GM21390 (cell line): ENCODE results near the gene ARHGEF4.

Source experiments
- ATAC-seq: cut with Tn5 transposase; IDR thresholded peaks from one replicate; pipeline ENCODE4 v1.9.1; 2021; ENCODE audit not compliant: unreplicated experiment

ARHGEF4 gene

DNA sequence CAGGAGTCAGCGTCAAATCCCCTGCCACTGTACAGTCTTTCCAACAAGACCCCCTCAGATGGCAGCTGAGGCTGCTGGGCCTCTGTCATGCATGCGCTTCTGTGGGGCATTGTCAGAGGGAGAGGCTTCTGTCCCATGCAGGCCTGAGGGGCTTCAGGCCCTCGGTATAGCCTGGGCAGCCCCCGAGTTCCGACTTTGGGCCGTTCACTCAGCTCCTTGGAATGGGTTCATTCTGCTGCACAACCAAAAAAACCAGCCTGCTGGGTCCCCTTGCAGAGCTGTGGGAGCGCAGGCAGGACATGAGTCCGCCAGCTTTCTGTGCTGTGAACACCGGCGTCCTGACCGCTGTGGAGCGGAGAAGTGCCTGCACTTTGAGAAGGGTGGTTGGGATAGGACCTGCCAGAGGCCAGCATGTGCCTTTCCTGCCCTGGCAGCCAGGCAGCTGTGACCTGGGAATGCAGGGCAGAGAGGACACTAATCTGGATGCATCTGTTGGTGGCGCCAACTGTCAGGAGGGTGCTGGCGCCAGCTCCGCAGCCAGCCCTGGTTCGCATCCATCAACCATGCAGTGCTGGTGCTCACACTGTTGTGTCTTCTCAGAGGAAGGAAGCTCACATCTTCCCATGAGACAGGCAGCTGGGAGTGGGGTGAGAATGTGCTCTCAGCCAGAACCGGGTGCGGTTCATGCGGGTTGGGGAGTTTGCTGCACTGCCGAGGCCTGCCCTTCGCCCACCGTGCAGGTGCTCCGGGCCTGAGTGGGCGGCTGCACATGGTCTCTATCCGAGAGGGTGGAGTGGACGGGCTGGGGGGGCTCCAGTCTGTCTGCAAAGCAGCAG lies 14.3 kb downstream of the ARHGEF4 start:
- ATAC-seq: no peak

DNA sequence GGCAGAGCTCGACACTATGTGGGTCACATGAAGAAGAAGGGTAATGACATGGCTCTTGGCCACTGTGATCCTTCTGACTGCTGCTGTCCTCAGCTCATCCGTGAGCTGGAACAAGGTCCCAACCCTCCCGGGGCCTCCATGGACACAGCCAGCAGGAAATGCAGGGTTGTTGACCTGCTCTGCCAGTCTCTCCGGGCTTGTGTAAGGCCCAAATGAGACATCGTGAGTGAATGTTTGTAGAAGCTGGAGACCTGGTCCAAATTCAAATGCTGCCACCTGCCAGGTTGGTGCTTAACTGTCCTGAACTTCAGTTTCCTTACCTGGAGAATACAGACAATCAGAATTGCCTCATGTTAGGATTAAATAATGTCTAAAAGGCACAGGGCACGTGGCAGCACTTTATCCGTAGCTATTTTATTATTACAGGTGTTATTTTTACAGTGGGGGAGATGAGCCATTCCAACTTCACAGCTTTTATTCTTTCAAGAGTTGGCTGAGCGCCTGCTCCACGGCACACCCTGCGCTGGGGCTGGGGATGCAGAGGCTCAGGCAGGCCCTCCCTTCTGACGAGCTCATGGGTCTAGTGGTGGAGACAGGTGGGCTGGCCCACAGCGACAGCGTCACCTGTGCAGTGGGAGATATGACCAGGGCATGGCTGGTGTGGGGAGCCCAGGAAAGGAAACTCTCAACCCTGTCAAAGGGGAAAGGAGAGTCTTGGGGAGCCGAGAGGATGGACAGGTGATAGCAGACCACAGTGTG lies 15.1 kb downstream of the ARHGEF4 start:
- ATAC-seq: no peak

DNA sequence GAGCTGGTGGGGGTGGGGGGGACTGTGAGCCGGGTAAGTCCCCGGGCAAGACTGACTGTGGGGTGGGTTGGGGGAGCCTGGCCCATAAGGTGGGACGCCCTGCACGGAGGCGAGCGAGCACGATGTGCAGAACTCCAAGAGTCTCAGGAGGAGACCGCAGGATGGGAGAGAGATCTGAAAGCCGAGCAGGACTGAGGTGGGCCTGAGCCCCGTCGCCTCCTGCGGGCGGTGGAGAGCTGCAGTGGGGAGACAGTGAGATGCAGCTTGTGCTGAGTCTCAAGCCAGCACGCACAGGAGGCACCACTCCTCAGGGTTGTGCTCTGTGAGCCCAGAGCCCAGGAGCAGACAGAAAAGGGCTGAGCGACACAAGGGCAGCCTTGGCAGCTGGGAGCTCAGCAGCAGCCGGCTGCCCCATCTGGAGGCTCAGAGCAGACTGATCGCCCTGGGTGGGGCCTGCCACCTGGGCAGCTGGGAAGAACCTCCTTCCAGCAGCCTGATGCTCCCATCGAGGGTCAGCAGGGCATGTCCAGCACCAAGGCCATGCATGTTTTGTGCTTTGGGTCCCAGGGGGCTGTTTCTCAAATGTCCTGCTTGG lies 15.9 kb downstream of the ARHGEF4 start:
- no peak for ATAC-seq

DNA sequence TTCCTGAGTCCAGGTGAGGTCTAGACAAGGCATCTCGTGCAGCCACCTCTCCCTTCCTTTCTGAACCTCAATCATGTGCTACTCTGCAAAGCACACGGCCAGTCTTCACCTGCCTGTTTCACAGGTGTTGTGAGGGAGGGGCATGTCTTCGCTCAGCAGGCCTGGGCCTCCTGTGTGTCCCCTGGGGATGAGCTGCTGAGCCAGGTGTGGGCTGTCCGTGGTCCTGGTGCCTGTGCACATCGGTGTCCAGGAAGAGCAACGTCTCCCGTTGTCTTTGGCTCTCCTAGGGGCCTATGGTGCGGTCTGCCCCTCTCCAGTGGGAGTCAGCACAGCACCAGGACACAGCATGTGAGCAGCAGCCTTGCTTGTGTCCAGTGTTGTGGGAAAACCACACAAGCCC lies 16.7 kb downstream of the ARHGEF4 start:
- no peak for ATAC-seq

DNA sequence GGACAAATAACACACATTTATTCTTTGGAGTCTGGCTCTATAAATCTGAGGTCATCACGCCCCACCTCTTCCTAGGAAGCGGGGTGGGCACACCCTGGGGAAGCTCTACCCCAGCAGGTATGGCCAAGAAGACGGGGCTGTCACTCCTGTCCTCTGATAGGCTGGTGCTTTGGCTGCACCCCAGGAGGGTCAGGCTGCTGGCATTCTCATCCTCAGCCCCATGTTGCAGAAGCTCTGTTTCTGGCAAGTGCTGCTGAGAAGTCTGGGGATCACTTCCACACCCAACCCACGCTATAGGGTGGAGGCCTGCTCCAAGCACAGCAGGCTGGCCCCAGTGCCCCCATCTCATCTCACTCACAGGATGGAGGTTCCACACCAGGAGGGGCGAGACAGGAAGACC lies 17.6 kb downstream of the ARHGEF4 start:
- ATAC-seq: no peak

DNA sequence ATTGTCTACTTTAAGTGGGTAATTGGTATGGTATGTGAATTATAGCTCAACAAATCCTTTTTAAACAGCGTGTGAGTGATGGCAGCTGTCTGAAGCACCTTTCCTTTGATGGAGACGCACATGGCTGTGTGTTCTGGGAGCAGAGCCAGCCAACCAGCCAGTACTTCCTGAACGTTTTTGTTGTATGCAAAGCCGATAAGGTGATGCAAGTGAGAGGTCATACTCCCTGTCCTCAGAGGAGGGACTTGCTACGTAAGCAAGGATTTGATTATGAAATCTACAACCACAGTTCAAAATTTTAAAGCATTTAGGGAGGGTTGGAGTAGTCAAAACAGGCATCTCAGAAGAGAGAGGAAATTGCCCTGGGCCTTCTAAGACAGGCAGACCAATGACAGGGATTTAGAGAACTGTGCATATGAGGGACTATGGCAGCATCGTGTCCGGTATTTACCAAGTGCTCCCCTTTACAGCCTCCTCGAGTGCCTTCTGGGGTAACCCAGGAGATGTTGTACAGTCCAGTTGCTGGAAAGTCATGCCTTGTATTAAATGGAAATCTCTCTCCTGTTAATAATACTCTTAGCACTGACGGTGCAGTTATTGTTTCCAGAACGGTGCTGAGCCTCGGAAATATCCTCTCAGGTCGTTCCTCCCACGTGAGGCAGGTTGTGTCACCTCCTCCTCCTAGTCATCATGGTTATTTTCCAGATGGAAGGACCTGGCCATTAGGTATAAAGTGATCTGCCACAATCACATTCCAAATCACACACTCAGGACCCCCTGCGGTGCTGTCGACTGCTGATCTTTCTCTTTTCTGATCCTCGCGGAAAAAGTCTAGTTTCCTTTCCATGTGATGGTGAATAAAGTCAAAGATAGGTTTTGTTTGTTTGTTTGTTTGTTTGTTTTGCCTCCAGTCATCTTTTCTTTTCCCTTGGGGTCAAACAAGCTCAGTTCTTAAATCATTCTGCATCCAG lies 28.4 kb downstream of the ARHGEF4 start:
- no peak for ATAC-seq

DNA sequence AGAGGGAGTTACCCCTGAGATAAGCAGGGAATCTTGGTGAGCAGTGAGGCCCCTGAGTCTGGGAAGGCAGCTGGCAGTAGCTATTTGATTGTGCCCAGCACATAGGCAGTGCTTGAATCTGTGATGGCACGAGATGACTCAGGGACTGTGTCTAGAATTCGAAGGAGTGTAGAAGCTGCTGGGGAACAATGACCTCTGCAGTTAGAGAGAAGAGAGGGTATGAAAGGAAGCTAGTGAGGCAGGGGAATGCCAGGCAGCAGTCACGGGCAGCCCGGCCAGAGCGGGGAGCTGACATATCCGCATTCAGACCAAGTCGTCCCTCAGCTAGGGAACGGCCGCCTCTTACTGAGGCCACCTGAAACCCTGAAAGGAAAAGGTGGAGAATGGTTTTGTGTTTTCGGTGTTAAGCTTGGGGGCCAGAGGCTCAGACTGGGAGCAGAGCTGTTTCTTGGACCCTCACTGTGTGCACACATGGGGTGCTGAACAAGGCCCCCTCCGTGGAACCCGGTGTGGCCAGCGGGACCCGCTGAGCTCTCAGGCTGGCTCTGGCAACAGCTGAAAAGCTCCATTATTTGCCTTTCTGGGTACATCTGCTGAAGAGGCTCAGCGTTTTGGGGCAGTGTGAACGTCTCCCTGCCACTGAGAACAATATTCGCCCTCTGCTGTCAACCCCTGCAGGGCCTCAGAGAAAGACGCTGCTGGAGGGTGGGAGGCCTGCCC lies 32.9 kb downstream of the ARHGEF4 start:
- ATAC-seq: no peak

DNA sequence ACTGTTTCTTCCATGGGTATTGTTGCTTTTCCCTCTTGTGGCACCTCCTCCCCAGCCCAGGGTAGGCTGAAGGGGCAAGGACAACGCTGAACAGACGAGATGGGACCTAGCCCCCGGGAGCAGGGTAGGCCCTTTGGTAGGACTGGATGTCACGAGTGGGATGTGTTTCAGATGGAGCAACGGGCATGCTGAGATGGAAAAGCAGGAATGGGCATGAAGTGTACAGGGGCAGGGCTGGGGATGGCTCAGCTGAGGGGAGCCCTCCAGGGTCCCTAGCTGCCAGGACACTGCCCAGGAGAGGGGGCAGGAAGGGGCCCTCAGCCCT lies 33.4 kb downstream of the ARHGEF4 start:
- no peak for ATAC-seq

DNA sequence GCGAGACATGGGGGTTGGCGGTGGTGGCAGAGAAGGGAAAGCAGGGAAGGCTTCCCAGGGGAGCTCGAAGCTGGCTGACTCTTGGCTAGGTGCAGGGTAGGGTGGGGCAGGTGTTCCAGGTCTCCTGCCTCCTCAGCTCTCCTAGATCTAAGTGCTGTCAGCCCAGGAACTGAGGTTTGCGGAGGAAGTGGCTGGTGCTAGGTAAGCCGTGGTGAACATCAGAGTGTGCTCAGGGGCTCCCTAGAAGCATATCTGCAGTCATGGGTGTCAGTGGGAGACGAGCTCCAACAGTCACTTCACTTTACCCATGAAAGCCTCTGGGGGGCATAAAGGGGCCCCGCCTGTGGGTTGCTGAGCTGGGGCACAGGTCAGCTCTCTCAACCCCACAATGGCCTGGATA lies 34.1 kb downstream of the ARHGEF4 start:
- no peak for ATAC-seq

DNA sequence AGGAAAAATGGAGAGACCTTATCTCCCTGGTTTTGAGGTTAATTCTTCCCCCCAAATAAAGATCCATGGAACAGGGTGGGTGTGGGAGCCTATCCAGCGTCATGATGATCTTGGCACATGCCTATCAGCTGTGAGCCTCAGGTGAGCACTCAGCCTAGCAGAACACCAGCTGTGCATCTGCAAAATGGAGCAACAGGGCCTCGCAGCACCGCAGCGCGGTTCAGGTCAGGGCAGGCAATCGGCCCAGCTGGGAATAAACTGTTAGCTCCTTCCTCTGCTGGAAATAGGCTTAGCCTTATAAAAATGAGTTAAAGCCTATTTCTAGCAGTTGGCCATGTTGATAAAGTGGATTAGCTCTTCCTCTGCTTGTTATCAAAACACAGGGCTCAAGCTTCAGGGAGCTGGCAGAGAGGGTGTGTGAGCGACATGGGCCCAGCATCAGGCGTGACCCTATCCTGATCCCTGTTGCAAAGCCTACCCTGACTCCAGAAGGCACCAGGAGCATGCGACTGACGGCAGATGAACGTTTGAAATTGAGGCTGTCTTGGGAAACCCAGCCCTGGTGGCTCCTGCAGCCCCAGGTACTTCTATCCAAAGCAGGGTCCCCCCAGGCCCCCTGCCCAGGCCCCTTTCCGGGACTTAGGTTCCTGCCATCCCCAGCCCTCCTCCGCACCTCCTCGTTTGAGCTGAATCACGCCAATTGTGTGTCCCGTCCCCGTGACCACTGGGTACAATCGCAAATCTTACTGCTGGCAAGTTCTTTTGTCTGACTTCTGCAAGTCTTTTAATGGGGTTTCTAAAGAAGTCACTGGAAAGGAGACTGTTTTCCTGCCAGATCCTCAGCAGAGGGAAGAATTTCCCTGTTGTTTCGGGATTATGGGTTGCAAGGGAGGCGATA lies 35.4 kb downstream of the ARHGEF4 start:
- ATAC-seq: no peak

DNA sequence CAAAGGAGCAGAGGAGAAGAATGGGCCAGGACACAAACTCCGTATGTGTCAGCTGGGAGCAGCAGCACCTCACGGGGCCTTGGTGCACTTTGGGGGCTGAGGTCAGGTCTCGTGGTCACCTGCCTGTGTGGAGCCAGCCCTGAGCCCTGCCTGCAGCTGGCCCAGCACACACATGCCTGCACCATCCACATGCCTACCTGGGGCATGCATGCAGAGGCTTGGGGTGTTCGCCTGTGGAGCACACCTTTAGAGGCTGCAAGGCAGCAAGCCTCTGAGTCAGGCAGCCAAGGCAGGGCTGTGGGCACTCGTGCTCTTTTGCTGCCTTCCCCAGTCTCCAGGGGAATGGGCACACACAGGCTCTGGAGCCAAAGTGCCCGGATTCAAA lies 36.0 kb downstream of the ARHGEF4 start:
- ATAC-seq: no peak

DNA sequence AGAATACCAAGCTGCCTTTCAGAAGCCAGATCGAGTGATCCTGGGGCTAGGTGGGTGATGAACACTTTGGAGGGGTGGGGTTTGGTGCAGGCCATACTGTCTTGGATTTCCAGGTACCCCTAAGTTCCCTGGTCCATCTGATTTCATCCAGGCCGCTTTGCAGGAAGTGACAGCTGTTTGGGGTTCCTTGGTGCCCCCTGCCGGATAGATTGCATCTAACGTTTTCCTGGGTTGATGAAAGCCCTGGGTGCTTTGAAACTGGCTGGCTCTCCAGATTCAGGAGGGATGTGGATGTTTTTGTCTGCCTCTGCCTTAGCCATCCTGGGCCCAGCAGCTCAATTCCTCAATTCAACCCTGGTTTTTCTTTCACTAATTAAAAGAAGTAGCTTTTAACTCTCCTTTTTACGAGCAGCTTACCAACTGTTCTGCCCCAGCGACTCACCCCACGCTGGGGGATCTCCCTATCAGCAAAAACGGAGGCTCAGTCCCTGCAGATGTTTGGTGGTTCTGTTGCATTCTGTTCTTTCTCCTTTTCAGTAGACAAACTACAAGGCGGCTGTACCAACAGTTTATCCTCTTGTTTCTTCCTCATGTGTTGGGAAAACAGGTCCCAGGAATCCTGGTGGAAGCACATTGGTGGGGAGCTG lies 37.1 kb downstream of the ARHGEF4 start:
- ATAC-seq: peak; percentile 76

DNA sequence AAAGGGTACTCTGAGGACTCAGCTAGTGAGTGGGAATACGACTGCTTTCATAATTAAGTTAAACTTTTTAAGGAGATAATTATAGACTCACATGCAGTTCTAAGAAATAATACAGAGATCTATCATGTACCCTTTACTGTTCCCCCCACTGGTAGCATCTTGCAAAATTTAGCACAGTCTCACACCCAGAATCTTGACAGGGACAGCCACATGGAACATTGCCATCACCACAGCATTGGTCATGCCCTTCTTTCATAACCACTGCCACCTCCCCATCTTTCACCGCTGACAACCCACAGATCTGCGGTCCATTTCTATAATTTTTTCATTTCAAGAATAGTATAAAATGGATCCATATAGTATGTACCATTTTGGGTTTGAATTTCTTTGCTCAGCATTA lies 37.8 kb downstream of the ARHGEF4 start:
- no peak for ATAC-seq

DNA sequence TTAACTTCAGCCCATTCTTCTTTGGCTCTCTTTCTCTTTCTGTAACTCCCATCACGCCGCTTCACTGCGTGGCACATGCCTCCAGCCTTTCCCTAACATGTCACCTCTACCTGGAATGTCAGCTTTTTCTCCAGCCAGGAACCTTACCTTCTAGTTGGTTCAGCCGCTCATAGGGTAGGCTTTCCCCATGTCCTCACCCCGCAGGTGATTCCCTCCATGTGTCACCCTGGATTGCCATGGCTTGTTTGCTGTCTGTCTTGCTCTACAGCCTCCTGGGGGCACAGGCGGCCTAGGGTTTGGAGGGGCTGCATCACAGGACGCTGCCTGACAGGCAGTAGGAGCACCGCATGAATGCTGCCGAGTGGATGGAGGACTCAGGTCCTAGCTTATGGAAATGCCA lies 39.2 kb downstream of the ARHGEF4 start:
- ATAC-seq: no peak

DNA sequence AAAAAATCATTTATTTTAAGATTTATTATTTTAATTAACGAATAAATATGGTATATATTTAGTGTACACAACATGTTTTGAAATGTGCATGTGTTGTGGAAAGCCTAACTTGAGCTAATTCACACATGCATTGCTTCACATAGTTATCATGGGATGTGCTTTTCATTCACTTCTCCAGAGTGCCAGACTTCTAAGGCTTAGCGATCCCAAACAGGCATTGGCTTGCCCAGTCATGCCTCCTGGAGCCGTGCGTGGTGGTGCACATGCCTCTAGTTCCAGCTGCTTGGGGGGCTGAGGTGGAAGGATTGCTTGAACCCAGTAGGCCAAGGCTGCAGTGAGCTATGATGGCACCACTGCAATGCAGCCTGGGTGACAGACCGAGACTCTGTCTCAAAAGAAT lies 40.5 kb downstream of the ARHGEF4 start:
- ATAC-seq: no peak

DNA sequence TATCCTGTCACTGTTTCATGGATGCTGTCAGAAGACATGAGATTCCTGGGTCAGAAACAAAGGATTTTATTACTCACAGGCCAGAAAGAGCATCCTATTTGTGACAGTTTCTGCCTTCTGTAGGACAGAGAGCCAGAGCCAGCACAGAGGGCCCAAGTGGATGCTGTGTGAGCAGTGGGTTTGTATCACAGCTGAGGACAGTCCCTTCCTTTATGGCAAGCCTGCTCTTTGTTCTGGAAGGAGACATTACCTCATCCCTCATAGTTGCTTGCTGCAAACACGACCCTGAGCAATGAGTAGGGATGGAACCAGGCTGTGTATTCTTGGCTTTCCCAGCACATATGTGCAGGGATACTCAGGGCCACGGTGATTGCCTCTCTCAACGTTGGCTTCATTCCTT lies 41.6 kb downstream of the ARHGEF4 start:
- no peak for ATAC-seq

DNA sequence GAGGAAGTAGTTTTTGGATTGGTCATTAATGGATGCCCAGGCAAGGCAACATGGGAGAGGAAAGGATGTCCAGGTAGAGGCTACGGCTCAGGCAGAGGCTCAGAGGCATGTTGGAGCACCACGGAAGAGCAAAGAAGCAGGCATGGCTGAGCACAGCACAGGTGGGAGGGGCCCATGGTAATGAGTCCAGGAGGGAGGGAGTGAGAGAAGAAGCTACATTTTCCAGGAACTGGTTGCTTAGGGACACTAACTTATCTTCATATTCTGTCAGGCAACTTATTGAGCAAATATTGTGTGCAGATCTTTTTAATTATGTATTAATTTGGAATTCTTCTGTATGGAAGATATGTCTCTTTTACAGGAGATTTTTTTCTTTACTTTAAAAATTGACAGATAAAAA lies 42.2 kb downstream of the ARHGEF4 start:
- ATAC-seq: no peak

DNA sequence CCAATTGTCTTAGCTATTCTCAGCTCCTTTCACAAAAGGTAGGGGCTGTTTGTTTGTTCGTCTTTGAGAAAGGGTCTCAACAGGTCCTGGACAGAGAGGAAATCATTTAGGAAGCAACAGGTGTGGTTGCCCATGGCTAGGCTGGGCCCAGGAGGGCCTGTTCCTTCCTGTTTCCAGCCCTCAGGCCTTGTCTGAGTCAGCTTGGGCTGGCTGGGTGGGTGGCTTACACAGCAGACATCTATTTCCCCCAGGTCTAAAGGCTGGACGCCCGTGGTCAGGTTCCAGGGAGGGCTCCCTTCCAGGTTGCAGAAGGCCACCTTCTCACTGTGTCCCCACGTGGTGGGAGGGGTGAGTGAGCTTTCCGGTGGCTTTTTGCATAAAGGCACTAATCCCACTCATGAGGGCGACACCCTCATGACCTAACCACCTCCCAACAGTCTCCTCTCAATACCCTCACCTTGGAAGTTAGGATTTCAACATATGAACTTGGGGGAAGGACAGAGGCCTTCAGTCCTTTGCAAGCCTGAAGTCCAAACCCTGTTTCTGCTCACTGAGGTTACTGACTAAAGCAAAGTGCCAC lies 45.5 kb downstream of the ARHGEF4 start:
- ATAC-seq: no peak

DNA sequence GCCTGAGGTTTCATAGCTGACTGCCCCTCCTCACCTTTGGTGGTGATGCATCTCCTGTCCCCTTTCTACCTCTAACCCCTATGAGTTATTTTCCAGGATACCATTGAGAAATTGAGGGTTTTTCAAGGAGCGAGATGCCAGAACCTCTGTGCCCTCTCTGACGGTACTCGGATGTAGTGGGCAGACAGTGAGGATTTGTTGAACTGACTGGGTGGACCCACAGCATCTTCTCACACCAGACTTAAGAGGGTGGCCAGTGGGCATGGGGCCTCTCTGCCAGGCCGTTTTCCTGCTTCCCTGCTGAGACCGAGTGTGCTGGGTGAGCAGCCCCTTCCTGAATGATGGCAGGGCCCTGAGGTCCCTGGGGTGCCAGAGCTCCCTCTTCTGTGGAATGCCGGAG lies 46.3 kb downstream of the ARHGEF4 start:
- ATAC-seq: no peak
